ENCODE results near the gene KRT17.
A peak's percentile ranks its signal among the peaks of the same experiment; 100 is the strongest.
"Not testable (repeated sequence)": the region's sequence is repeated elsewhere in the genome, so short reads cannot be mapped to it uniquely, and the experiment has no call there.

The KRT17 gene

GRCh38 chr17:41580244-41580575, 44.2 kb downstream of the KRT17 start:
- Mint-ChIP-seq H3K9me3 (no peaks in the 10 kb centered on the region), H3K27ac (peak overlapping the region; percentile 23), H3K4me3 (no peak overlapping the region), H3K27me3 (peaks cover 52% of the 10 kb centered on the region), H3K4me1 (ENCODE audit: low read depth) (peaks cover 15% of the 10 kb centered on the region), H3K36me3 (ENCODE audit: low read depth) (no peaks in the 10 kb centered on the region)
- intact Hi-C loops (cut with micrococcal nuclease) = no loop called here

GRCh38 chr17:41579484-41580243, 44.7 kb downstream of the KRT17 start:
- Mint-ChIP-seq H3K27ac (peak overlapping the region; percentile 23), H3K27me3 (peaks cover 54% of the 10 kb centered on the region), H3K36me3 (ENCODE audit: low read depth) (no peaks in the 10 kb centered on the region), H3K4me1 (ENCODE audit: low read depth) (peaks cover 15% of the 10 kb centered on the region), H3K4me3 (no peak overlapping the region), H3K9me3 (no peaks in the 10 kb centered on the region)
- intact Hi-C loops (cut with micrococcal nuclease) = loop anchor here (1.0 kb wide), 3 partner anchors 27 to 83 kb away; no protein-coding TSS in a partner anchor

- Mint-ChIP-seq H3K4me1 (ENCODE audit: low read depth) (peaks cover 9% of the 10 kb centered on the region), H3K4me3 (no peak overlapping the region), H3K9me3 (no peaks in the 10 kb centered on the region), H3K27ac (no peak overlapping the region), H3K27me3 (peaks cover 58% of the 10 kb centered on the region), H3K36me3 (ENCODE audit: low read depth) (no peaks in the 10 kb centered on the region)
- intact Hi-C loops (cut with micrococcal nuclease) = loop anchor here (1.0 kb wide), 3 partner anchors 27 to 83 kb away; no protein-coding TSS in a partner anchor
These were observed 45.4 kb downstream of the KRT17 start for GRCh38 chr17:41578971-41579370.

GRCh38 chr17:41578538-41578937, 45.8 kb downstream of the KRT17 start:
- Mint-ChIP-seq H3K9me3 (no peaks in the 10 kb centered on the region), H3K4me3 (no peak overlapping the region), H3K36me3 (ENCODE audit: low read depth) (no peaks in the 10 kb centered on the region), H3K27ac (no peak overlapping the region), H3K4me1 (ENCODE audit: low read depth) (peaks cover 9% of the 10 kb centered on the region), H3K27me3 (peaks cover 57% of the 10 kb centered on the region)
- intact Hi-C loops (cut with micrococcal nuclease) = no loop called here

- H3K4me1 Mint-ChIP-seq (ENCODE audit: low read depth); H3K36me3 Mint-ChIP-seq (ENCODE audit: low read depth); intact Hi-C loops (cut with micrococcal nuclease); H3K9me3 Mint-ChIP-seq; H3K4me3 Mint-ChIP-seq; H3K27ac Mint-ChIP-seq: not testable (repeated sequence)
- H3K27me3 Mint-ChIP-seq = peaks cover 61% of the 10 kb centered on the region
These were observed 47.6 kb downstream of the KRT17 start for GRCh38 chr17:41576740-41577139.

- Mint-ChIP-seq H3K27ac (no peak overlapping the region), H3K9me3 (no peaks in the 10 kb centered on the region), H3K4me3 (no peak overlapping the region), H3K4me1 (ENCODE audit: low read depth) (peaks cover 9% of the 10 kb centered on the region), H3K27me3 (peaks cover 64% of the 10 kb centered on the region), H3K36me3 (ENCODE audit: low read depth) (no peaks in the 10 kb centered on the region)
- intact Hi-C loops (cut with micrococcal nuclease) = no loop called here
These were observed 49.0 kb downstream of the KRT17 start for GRCh38 chr17:41575336-41575735.

- no peak within 1 kb of the TSS for H3K4me3 Mint-ChIP-seq
- H3K36me3 Mint-ChIP-seq (ENCODE audit: low read depth) = peaks cover 6% of the 10 kb centered on the region
- peaks cover 8% of the 10 kb centered on the region for H3K4me1 Mint-ChIP-seq (ENCODE audit: low read depth)
- no peak within 1 kb of the TSS for H3K27ac Mint-ChIP-seq
- peaks cover 64% of the 10 kb centered on the region for H3K27me3 Mint-ChIP-seq
- intact Hi-C loops (cut with micrococcal nuclease) = no loop called here
- peaks cover 11% of the 10 kb centered on the region for H3K9me3 Mint-ChIP-seq
These were observed 52.6 kb downstream of the KRT17 start, which contains the start of gene KRT9 for GRCh38 chr17:41571561-41572434. Gene KRT9 (minus strand): TSS chr17:41572059. CDS start chr17:41571992, 67 bp downstream.

Measured in dendritic cell treated with granulocyte-macrophage colony-stimulating factor and Interleukin-4, amounts not matched to agents 40 ng/mL and 50 ng/mL, for 4 days (primary cell).